NCI-H226 (cell line): ENCODE results near the gene HIRA.
"Not testable (repeated sequence)": the region's sequence is repeated elsewhere in the genome, so short reads cannot be mapped to it uniquely, and the experiment has no call there.

Source experiments
- DNase-seq: peaks from one replicate; pipeline ENCODE4 v3.0.0-alpha.2; 2015

The HIRA gene

DNA sequence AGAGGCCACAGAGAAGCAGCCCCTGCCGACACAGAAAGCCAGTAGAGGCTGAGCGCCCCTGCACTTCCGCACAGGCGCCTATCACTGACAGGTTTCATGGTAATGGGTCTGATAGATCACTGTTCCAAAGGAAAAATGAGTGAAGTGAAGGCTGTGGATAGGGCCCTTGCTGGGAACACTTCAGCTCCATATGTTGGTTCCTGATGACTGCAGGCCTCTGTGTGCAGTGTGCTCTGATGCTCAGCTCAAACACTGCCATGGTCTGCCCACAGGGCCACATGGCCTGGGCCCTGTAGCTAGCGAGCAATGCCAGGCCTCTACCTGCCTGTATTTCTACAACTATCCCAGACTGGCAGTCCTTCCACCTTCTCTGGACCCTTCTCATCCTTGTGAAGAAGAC, 77.3 kb downstream of the HIRA start:
- DNase-seq, result no peak

GRCh38 chr22:19353363-19354131, 78.0 kb downstream of the HIRA start:
- no peak for DNase-seq

- DNase-seq, result no peak
These were observed 78.8 kb downstream of the HIRA start for GRCh38 chr22:19352766-19353165.

- DNase-seq, result no peak
These were observed 79.3 kb downstream of the HIRA start for GRCh38 chr22:19352217-19352616.

DNA sequence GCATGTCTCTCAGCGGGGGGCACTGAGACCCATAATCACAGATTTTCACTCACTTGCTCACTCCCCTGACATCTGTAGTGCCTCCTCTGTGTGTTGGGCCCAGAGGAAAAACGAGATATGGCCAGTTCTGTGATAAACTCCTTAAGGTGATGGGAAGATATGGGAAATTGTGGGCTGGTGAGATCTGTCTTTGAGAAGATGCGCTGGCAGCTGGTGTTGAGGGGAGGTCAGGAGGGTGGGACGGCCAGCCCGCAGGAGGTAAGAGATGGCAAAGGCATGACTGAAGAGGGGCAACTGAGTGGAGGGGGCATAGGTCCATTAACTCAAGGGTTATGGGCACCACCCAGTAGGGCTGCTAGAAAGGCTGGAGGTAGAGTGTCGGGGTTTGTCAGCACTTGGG, 79.9 kb downstream of the HIRA start:
- DNase-seq, result no peak

DNA sequence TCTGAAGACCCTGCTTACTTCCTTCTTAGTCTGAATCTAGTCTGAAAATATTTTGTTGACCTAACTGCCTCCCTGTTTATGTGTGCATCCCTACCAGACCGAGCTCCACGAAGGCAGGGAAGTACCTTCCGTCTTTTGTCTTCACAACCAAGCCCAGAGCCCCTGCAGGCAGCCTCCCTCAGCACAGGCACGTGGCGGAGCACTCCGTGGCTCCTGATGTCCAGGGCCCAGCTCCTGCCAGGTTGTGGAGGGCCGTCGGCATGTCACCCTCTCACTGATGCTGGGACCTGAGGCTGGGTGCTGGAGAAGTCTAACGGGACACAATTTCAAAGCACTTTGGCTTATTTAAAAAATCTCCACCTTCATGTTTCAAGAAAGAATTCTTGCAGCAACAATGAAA, 80.6 kb downstream of the HIRA start:
- DNase-seq, result no peak

GRCh38 chr22:19350476-19350859, 81.1 kb downstream of the HIRA start:
- DNase-seq, result no peak

- no peak for DNase-seq
These were observed 81.6 kb downstream of the HIRA start for GRCh38 chr22:19349778-19350475.

- no peak for DNase-seq
These were observed 84.8 kb downstream of the HIRA start for GRCh38 chr22:19346677-19347265.

GRCh38 chr22:19344420-19344819, 87.1 kb downstream of the HIRA start:
- DNase-seq, result no peak

DNA sequence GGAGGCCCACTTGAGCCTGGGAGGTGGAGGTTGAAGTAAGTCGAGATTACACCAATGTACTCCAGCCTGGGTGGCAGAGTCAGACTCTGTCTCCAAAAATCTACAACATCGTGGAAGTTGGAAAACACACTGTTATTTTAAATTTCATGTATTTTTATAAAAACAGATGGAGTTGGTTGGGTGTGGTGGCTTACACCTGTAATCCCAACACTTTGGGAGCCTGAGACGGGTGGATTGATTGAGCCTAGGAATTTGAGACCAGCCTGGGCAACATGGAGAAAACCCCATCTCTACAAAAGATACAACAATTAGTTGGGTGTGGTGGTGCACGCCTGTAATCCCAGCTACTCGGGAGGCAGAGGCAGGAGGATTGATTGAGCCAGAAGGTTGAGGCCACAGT, 88.1 kb downstream of the HIRA start:
- DNase-seq, result no peak

GRCh38 chr22:19341500-19341899, 90.0 kb downstream of the HIRA start:
- no peak for DNase-seq

DNA sequence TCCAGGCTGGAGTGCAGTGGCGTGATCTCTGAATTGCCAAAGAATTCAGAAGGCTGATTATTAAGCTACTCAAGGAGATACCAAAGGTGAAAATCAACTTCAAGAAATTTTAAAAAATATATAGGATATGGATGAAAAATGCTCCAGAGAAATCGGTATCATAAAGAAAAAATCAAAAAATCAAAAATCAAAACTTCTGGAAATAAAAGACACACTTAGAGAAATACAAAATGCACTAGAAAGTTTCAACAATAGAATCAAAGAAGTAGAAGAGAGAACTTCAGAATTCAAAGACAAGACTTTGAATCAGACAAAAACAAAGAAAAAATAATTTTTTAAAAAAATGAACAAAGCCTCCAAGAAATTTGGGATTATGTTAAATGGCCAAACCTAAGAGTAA, 94.4 kb downstream of the HIRA start:
- DNase-seq, result no peak

DNA sequence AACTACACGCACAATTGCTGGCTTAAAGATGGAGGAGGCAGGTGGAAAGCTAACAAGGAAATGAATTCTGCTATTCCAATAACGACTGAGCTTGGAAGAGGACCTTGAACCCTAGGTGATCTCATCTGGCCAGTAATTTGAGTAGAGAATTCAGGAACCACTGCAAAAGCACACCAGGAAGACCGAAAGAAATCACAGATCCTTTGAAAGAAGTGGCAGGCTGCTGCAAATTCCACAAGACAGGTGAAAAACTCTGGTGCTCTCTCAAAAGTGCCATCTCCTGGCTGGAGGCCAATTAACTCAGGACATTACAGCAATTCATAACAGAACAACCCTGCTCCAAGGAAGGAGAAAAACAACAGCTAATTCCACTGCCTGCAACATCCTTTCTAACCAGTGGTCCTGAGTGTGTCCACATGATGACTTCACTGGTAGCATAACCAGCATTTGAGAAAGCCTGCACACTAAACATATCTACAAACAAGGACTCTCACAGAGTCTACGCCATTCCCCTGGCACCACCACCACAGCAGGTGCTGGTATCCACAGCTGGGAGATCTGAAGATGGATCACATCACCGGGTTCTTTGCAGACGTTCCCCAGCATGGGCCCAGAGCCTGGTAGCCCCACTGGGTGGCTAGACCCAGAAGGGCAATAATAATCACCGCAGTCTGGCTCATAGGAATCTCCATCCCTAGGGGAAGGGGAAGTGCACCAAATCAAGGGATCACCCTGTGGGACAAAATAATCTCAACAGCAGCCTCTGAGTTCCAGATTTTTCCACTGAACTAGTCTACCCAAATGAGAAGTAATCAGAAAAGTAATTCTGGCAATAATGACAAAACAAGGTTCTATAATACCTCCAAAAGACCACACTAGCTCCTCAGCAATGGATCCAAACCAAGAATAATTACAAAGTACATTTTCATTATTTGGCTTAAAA, 95.1 kb downstream of the HIRA start:
- no peak for DNase-seq

DNA sequence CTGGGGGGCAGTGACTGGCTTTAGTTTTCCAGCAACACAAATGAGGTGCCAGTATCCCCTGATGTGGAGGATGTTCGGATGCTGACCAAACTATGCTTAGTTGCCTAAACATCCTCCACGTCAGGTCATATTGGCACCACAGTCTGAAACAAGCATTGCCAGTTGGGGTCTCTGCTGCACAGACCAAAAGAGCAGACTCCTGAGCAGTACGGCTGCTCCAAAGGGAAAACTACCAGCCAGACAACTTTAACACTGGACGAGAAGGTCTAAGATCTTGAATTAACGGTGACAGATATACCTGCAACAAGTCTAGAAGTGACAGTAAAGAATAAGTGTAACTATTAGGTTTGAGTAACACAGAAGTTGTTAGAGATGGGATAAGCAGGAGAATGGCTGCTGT, 99.6 kb downstream of the HIRA start:
- no peak for DNase-seq

DNA sequence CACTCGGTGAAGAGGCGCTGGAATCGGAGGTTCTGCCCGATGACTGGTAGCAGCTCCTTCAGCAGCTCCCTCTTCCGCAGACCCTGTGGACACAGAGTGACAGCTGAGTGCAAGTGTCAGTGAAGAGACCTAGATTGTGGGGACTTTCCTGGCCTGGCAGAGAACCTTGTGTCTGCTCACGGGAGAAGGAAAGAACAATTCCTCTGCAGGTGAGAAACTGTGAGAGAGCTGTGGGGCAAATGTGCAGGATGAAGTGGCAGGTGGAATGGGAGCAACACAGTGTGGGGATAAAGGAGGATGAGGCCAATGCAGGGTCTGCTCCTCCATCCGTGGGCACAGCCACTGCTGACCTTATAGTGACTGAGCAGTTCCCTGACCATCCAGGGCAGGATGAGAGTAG, 100.1 kb downstream of the HIRA start:
- DNase-seq, result no peak

- no peak for DNase-seq
These were observed 100.6 kb downstream of the HIRA start for GRCh38 chr22:19330865-19331418.

DNA sequence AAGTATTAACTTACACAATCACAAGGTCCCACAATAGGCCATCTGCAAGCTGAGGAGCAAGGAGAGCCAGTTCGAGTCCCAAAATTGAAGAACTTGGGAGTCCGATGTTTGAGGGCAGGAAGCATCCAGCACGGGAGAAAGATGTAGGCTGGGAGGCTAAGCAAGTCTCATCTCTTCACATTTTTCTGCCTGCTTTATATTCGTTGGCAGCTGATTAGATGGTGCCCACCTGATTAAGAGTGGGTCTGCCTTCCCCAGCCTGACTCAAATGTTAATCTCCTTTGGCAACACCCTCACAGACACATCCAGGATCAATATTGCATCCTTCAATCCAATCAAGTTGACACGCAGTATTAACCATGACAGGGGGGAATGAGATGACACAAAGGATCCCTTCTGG, 101.3 kb downstream of the HIRA start:
- not testable (repeated sequence) for DNase-seq

DNA sequence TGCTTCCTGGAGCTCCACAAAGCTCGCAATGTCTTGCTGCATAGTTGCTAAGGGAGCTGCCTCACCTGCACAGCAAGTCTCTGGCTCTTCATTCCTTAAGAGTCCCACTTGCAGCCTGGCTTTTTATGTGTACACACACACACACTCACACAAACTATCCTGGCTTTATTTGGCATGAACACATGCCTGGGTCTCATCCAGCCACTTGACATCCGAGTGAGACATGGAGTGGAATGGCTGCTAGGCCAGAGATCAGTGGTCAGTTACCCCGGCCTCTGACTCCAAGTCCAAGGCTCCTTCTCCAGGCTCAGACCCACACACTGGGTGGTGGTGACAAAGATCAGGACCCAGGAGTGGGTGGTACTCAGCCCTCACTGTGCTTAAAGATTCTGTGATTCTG, 102.1 kb downstream of the HIRA start:
- no peak for DNase-seq

- DNase-seq, result peak; percentile 4
These were observed 106.1 kb downstream of the HIRA start for GRCh38 chr22:19325296-19325948.

- DNase-seq, result not testable (repeated sequence)
These were observed 108.1 kb downstream of the HIRA start for GRCh38 chr22:19323420-19323819.

GRCh38 chr22:19321757-19322156, 109.8 kb downstream of the HIRA start:
- DNase-seq, result no peak
